Measurements from ENCODE around the gene DONSON. TPM values are rescaled to one million over a fixed set of nuclear protein-coding genes. Genes with fewer than 3 reads are reported as not detected.

Gene DONSON
- total and polyA plus RNA-seq, 9 of the 15 experiments (the other 6 are each of a cell fraction or from before 2014, with no cell fraction given), result 26.7 to 124 (median 62.6) TPM

GRCh38 chr21:33562389-33562788 lies 26.1 kb downstream of the DONSON start:
- no TSS peak for BruUV-seq (replicated peaks)
- ATAC-seq (no peak), DNase-seq (ENCODE audit: extremely low read depth in 1 of 4, low spot score in 3 of 4) (no peak), FAIRE-seq (no peak)
- Histone ChIP-seq H4K20me1 (replicated peaks; ENCODE audit: control insufficient read depth, insufficient read depth, low read length) (no peaks in the 10 kb centered on the region), H3K9me3 (replicated peaks; ENCODE audit: control insufficient read depth, insufficient read depth, low read depth, low read length) (no peaks in the 10 kb centered on the region), H2AFZ (ENCODE audit: low read depth, low read length) (no peak overlapping the region), H3K79me2 (ENCODE audit: control insufficient read depth, insufficient read depth, low read length) (peaks cover 70% of the 10 kb centered on the region), H3K27me3 (ENCODE audit: control insufficient read depth in 2 of 2, insufficient read depth in 2 of 2, low read length in 2 of 2) (no peaks in the 10 kb centered on the region), H3K9ac (ENCODE audit: insufficient read depth in 1 of 2, low read depth in 2 of 2, low read length in 2 of 2) (no peak overlapping the region), H3K36me3 (ENCODE audit: control insufficient read depth, insufficient read depth, low read length) (peaks cover 97% of the 10 kb centered on the region), H3K4me1 (replicated peaks in 1 of 2; ENCODE audit: control insufficient read depth in 2 of 2, insufficient read depth in 2 of 2, low read length in 2 of 2) (no peaks in the 10 kb centered on the region), H3K4me2 (ENCODE audit: insufficient read depth, low read length) (no peak overlapping the region), H3K9me1 (ENCODE audit: control insufficient read depth, insufficient read depth, low read length) (no peaks in the 10 kb centered on the region), H3K27ac (ENCODE audit: extremely low read depth, low read depth, low read length) (no peak overlapping the region), H3K4me3 (no peak overlapping the region)
- in situ Hi-C loops (cut with MboI) (no loop called here), intact Hi-C loops (cut with micrococcal nuclease) (no loop called here)
- CTCF ChIA-PET (ENCODE audit: low intra/inter-chr PET ratio), result no interaction called here
- 97% methylated on average over 2 of the region's 2 CpGs for WGBS (ENCODE audit: insufficient coverage, low coverage, missing lambda C conversion rate)
- POLR2A ChIA-PET, result interaction anchor here (1.8 to 3.2 kb wide), 2 partner anchors 10 to 11 kb away, joined by 3 to 11 read pairs; no protein-coding TSS in a partner anchor
- no peak for TF ChIP-seq NELFE (IDR thresholded peaks at IDR 0.05; ENCODE audit: insufficient read depth, insufficient read length)
- TF ChIP-seq XRCC4 (IDR thresholded peaks at IDR 0.05; ENCODE audit: extremely low read depth, insufficient read depth, insufficient read length), result no peak
- TF ChIP-seq TRIM24 (IDR thresholded peaks at IDR 0.05), result no peak
- TF ChIP-seq CEBPZ (IDR thresholded peaks at IDR 0.05; ENCODE audit: borderline replicate concordance, low read depth, low read length), result no peak
- no peak for TF ChIP-seq ZFP30 (CRISPR knock-in tag; IDR thresholded peaks at IDR 0.05; ENCODE audit: borderline replicate concordance)
- TF ChIP-seq DEAF1 (CRISPR knock-in tag; IDR thresholded peaks at IDR 0.05), result no peak
- no peak for TF ChIP-seq DDX20 (tag; IDR thresholded peaks at IDR 0.05; ENCODE audit: low read depth)
- no peak for TF ChIP-seq ELK3 (CRISPR knock-in tag; IDR thresholded peaks at IDR 0.05)
- TF ChIP-seq BRF2 (IDR thresholded peaks at IDR 0.05; ENCODE audit: borderline replicate concordance, insufficient read depth, insufficient read length), result no peak
